ENCODE measurements around the gene IGSF8.
"Not testable (repeated sequence)": the region's sequence is repeated elsewhere in the genome, so short reads cannot be mapped to it uniquely, and the experiment has no call there.

IGSF8 gene

DNA sequence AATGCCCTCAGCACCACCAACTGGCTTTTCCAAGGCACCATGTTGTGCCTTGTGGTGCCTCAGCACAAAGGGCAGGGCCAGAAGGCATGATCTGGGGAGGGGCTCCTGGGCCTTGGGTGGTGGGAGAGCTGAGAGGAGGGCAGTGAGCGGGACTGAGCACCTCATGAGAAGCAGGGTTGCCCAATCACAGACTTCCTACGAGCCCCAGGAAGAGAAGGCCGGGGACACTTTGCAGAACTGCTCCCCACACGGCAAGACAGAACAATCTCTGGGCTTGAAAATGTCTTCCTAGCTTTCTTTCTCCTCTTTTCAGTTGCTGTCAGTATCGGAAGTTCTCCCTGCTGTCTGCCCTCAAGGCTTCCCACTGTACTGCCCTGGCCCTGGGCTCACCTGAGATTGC is 35.2 kb downstream of the IGSF8 start:
- DNase-seq = no peak

DNA sequence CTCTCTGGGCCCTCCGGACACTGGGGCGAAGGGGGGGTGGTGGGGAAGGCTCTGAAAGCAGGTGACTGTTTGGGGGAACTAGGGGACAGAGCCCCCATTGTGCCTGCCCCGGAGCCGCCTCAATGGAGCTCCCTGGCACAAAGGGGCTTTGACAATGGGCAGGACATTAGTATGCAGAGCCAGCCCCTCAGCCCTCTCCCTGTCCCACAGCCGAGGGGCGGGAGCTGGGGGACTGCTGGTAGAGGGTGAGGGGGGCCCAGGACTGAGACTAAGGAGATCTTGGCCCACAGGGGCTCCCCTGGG is 36.2 kb downstream of the IGSF8 start:
- DNase-seq = no peak

GRCh38 chr1:160061369-160062229 is 36.8 kb downstream of the IGSF8 start:
- DNase-seq = no peak

DNA sequence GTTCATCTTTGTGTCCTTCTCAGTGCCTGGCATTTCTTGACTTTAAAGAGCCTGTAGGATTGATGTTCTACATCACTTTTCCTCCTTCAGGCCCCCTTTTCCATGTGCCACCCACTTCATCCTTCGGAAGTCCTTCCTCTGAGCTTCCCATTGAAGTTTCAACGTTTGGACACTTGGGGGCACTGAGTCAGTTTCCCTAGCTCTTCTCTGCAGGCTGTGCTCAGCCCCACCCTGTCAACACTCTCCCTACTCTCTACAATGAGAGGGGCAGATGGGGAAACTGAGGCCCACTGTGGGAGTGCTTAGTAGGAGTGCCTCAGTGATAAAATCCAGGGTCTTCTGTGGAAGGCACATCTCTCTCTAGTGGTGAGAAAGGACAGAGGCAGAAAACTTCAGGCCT is 40.3 kb downstream of the IGSF8 start:
- DNase-seq = no peak

- DNase-seq = no peak
Observed at GRCh38 chr1:160056648-160057169, 41.7 kb downstream of the IGSF8 start.

GRCh38 chr1:160053548-160054365 is 44.7 kb downstream of the IGSF8 start:
- no peak for DNase-seq

- DNase-seq = no peak
Observed at GRCh38 chr1:160052936-160053335, 45.5 kb downstream of the IGSF8 start.

- DNase-seq = no peak
Observed at GRCh38 chr1:160050619-160051018, 47.8 kb downstream of the IGSF8 start.

- DNase-seq = not testable (repeated sequence)
Observed at GRCh38 chr1:160050182-160050581, 48.2 kb downstream of the IGSF8 start.

- DNase-seq = no peak
Observed at GRCh38 chr1:160049101-160049500, 49.3 kb downstream of the IGSF8 start.

DNA sequence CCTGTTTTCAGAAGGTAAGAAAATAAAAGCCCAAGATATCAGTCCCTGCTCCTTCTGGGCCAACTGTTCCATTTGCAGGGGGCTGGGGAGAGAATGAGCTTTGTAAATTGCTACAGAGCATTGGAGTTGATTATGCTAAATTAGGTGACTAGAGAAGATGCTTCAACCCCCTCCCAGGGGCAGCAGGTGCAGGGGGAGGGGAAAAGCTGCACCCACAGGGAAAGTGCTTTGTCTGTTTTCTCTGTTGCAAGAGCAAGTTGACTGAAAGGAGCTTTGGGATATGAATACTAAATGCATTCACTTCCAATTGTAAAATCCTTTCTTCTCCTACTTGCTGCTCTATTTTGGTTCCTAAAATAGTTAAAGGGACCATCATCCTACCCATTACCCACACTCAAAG is 50.1 kb downstream of the IGSF8 start:
- no peak for DNase-seq

- DNase-seq = no peak
Observed at GRCh38 chr1:160047111-160047991, 51.1 kb downstream of the IGSF8 start.

DNA sequence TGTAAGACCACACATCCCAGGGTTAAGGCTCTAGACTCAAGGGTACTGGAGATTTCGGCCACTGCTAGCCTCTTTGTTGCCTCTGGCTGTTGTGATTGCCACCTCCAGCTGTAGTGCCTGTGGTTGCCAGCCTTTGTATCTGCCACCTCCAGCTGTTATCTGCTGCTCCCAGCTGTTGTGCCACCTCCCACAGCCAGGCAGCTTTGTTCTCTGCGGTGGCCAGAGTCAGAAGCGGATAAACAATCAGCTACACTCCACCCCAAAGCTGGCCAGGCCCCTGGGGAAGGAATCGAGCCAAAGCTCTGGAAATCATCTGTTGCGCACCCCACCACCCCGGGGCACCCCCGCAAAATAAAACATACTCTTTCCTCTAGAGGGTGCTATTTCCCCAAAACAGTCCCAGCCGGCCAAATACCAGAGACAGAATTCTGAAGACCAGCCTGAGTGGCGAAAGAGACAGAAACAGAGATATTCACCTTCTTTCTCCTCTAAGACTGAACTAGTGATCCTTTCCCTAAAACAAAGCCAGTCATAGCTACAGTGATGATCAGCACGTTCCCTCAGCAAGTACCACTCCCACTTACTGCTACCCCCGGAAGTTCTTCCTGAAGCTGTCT is 51.8 kb downstream of the IGSF8 start:
- peak; percentile 36 for DNase-seq

- no peak for DNase-seq
Observed at GRCh38 chr1:160045653-160046052, 52.8 kb downstream of the IGSF8 start.

DNA sequence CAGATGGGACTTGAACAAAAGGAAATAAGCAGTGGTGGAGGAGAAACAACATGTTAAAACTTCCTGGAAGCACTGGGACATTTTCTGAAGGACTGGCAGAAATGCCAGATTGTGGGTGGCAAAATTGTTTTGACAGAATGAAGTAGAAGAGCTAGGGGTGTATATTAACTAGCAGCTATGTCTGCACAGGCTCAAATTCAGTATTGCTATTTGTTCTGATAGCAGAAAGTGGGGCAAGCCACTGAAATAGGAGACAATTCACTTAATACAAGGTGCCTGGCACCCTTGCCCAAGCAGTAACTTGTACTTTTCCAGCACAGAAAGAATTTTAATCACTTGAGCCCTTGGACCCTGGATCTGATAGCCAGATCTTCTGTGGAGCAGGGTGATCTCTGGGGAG is 54.9 kb downstream of the IGSF8 start:
- no peak for DNase-seq
